Tibial nerve (tissue), 4 donors: ENCODE data around the gene MND1.

Source experiments
- CTCF ChIP-seq, 5 experiments: fragments of 200-600 bp in 3 of 5; fragments of 450-650 bp in 2 of 5; sonication (generic) in 3 of 5; IDR thresholded peaks; one replicate each; pipeline ENCODE4 v1.5.1; 2016 to 2019; ENCODE audit warnings: antibody characterized with exemption in 5 of 5, mild to moderate bottlenecking in 3 of 5, moderate library complexity in 2 of 5
- EP300 ChIP-seq, 2 donors: sonication (generic); formaldehyde crosslinking; IDR thresholded peaks; one replicate each; pipeline ENCODE4 v1.6.1; 2017; ENCODE audit warnings: antibody characterized with exemption in 2 of 2, mild to moderate bottlenecking in 1 of 2

DNA sequence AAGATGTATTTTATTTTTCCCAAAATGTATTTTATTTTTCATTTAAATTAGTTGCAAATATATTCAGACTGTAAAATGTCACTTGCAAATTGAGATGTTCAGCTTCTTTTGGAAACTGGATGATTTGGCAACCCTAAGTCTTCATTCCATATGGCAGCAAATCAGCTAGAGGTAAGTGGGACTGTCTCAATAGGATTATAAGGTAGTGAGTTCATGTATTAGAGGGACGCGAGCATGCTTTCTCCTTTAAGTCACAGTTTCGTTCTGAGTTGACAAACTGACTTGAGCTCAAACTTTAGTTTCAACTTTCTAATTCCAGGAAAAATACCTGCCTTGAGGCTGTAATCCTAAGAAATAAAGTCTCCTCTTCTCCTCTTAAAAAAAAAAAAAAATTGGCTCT is 77.5 kb downstream of the MND1 start:
- TF ChIP-seq EP300 (IDR thresholded peaks at IDR 0.05) = no peak
- TF ChIP-seq CTCF (IDR thresholded peaks at IDR 0.05) = no peak
